MG63 (cell line): ENCODE results near the gene BCL3. TPM values are rescaled to one million over a fixed set of nuclear protein-coding genes. Genes with fewer than 3 reads are reported as not detected.
A peak's percentile ranks its signal among the peaks of the same experiment; 100 is the strongest.

Experiments
- DNase-seq: peaks from one replicate; pipeline ENCODE4 v3.0.0-alpha.2; 2020
- H3K27me3 ChIP-seq: fragments of 250-450 bp; sonication (Bioruptor Pico); 2 replicates; pipeline ENCODE4 v1.5.1; 2020; ENCODE audit warnings: mild to moderate bottlenecking, moderate library complexity
- H3K36me3 ChIP-seq: fragments of 250-450 bp; sonication (Bioruptor Pico); 2 replicates; pipeline ENCODE4 v1.5.1; 2020; ENCODE audit warnings: mild to moderate bottlenecking, moderate library complexity
- H3K4me3 ChIP-seq: fragments of 250-450 bp; sonication (Bioruptor Pico); 2 replicates; pipeline ENCODE4 v1.5.1; 2020; ENCODE audit warnings: mild to moderate bottlenecking, moderate library complexity
- H3K9me3 ChIP-seq: fragments of 250-450 bp; sonication (Bioruptor Pico); 2 replicates; pipeline ENCODE4 v1.5.1; 2020; ENCODE audit warnings: mild to moderate bottlenecking, moderate library complexity
- total RNA-seq: library from RNA; depleted of rRNA; stranded (reverse); fragments of >200 nt; shearing (Covaris generic); gene quantifications from 2 replicates; pipeline ENCODE4 v1.2.3, GENCODE V29; 2014; ENCODE audit warnings: low replicate concordance

BCL3 gene
- total RNA-seq, 1 experiment from 2014 or later: 3.6 TPM

DNA sequence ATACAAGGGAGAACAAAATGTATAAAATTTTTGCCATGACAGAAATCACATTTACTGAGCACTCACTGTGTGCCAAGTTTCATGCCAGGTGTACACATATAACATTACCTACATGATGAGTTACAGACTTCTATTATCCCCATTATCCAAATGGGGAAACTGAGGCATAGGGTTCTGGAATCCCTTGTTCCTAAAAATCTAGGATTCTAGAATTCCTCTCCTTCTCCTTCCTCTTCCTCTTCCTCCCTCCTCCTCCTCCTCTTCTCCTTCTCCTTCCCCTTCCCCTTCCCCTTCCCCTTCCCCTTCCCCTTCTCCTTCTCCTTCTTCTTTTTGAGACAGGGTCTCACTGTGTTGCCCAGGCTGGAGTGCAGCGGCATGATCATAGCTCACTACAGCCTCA lies 14.2 kb upstream of the BCL3 start:
- no peaks in the 10 kb centered on the region for H3K27me3 ChIP-seq
- no peak for DNase-seq
- H3K4me3 ChIP-seq: no peak overlapping the region
- H3K9me3 ChIP-seq: no peaks in the 10 kb centered on the region
- no peaks in the 10 kb centered on the region for H3K36me3 ChIP-seq

DNA sequence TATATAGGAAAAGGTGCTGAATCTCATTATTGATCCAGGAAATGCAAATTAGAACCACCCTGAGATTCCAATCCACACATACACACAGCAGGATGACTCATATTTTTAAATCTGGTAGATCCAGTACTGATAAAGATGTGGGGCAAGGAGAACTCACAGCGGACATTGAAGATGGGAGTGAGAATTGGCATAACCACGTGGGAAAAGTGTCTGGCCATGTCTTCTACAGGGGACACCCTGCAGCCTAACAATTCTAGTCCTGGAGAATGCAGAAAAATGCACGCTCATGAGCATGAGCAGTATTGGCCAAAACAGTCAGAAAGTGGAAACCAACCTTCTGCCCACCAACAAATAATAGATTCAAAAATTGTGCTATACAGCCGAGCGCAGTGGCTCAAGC lies 13.5 kb upstream of the BCL3 start:
- no peaks in the 10 kb centered on the region for H3K36me3 ChIP-seq
- no peaks in the 10 kb centered on the region for H3K27me3 ChIP-seq
- H3K4me3 ChIP-seq: no peak overlapping the region
- no peaks in the 10 kb centered on the region for H3K9me3 ChIP-seq
- no peak for DNase-seq

DNA sequence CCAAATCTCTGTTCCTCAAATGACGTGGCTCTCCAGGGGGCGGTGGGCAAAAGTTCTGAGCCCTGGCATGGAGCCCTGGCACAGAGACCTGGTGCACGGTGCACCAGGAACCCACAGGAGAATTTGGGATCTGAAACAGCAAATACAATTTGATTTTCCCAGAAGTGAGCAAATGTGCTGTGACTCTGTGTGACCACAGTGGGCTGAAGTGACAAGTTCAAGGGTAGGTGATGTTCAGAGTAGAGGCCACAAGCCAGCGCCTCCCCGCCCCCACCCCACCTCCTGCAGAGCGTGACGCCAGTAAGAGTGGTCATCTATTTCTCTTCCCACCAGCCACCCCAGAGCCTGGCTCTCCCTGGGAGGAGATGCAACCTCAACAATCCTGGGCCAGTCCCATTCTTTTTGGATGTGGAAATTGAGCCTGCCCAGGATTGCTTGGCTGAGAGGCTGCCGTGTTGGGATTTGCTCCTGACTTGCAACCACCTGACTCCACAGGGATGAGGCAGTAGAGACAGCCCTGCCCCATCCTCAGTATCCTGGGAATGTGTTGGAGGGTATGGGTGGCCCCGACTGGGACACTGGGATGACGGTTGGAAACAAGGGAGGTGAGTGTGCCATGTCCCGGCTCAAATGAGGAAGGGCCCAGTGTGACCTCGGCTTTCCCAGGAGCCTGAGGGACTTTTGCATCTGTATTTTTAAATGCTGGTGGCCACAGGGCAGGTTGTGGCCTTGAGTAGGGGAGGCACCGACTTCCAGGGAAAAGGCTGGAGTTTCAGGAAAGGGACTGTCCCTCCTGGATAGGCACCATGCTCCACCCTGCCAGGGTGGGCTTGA lies 11.1 kb upstream of the BCL3 start:
- no peaks in the 10 kb centered on the region for H3K27me3 ChIP-seq
- no peaks in the 10 kb centered on the region for H3K9me3 ChIP-seq
- peak; percentile 76 for DNase-seq
- H3K36me3 ChIP-seq: no peaks in the 10 kb centered on the region
- H3K4me3 ChIP-seq: peak overlapping the region; percentile 4; the same call in 1 of the 2 replicates

DNA sequence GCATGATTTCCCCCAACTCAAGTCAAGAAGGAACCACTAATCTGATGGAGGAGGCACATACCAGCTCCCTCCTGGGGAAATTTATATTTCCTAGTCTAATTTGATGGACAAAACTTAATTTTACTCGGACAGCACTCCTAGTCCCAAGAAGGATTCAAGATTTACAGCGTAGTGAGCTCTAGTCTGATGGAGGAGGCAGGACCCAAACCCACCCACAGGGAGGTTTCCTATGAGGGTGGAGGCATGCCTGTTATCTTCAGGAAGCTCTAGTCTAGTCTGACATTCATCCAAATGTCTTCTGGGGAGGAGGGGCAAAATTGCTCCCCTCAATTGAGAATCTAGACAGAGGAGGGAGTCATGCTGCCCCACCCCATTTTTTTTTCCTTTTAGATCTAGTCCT lies 10.4 kb upstream of the BCL3 start:
- no peak overlapping the region for H3K4me3 ChIP-seq
- no peaks in the 10 kb centered on the region for H3K36me3 ChIP-seq
- H3K27me3 ChIP-seq: no peaks in the 10 kb centered on the region
- H3K9me3 ChIP-seq: no peaks in the 10 kb centered on the region
- no peak for DNase-seq

DNA sequence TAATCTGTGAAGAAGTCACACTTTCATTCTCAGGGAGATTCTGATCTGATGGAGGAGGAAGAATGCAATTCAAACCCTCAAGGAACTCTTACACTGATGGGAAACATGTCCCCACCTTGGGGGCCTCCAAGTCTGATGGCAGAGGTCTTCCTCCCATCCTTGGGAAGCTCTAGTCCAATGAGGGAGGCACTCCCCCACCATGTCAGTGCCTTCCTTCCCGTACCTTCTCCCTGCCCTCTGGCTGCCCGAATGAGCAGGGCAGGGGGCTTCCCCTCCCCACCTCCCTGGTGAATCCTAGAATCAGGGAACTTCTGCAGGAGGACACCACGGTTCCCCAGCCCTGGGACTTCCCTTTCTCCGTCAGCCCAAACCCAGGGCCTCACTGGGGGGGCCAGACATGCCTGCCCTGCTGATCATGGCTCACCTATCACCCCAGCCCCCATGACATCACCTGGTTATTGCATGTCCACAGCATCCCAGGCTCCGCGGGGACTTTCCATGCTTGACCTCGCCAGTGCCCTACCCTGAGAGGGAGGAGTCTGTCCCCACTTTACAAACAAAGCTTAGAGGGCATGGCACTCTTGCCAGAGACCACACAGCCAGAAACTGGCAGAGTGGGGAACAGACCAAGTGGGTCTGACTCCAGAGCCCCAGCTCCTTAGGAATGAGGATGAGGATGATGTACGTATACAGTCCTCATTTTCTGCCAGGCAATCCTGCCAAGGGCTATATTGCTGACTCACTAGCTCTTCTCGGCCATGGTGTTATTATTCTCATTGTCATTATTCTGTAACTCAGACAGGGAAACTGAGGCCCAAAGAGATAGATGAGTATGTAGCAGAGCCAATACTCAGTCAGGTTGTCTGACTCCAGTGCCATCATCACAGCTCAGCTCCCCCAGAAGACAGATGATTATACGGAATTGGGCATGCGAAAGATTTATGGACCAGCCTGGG lies 9.6 kb upstream of the BCL3 start:
- Histone ChIP-seq H3K4me3 (no peak overlapping the region), H3K27me3 (no peaks in the 10 kb centered on the region), H3K36me3 (no peaks in the 10 kb centered on the region), H3K9me3 (no peaks in the 10 kb centered on the region)
- DNase-seq: peak; percentile 93

DNA sequence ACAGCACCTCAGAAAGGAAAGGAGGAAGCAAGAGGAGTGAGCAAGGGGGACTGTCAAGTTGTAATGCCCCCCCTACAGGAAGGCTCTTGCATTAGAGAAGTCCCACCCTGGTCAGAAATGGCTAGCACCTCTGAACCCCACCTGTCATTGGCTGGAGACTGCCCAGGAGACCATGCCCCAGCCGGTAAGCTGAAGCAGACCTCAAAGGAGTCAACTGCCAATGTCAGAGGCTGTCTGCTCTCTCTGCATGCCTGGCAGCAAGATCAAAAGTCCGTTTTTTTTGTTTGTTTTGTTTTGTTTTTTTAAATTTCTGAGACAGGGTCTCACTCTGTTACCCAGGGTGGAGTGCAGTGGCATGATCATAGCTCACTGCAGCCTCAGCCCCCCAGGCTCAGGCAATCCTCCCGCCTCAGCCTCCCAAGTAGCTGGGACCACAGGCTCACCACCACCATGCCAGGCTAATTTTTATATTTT lies 8.1 kb upstream of the BCL3 start:
- Histone ChIP-seq H3K27me3 (no peaks in the 10 kb centered on the region), H3K36me3 (no peaks in the 10 kb centered on the region), H3K4me3 (no peak overlapping the region), H3K9me3 (no peaks in the 10 kb centered on the region)
- DNase-seq: peak; percentile 63

DNA sequence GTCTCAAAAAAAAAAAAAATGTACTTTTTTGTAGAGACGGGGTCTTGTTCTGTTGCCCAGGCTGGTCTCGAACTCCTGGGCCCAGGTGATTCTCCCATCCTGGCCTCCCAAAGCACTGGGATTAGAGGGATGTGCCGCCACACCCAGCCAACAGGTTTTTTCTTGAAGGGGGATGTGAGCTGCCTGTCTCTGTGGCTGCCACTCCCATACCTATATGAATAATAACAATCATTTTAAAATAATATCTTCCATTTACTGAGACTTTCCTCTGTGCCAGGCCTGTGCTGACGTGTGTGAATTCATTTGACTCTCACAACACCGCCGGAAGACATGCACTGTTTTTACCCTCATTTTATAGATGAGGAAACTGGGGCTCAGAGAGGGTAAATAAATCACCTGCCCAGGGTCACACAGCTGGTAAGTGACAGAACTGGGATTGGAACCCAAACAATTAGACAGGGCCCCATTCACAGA lies 7.2 kb upstream of the BCL3 start:
- Histone ChIP-seq H3K36me3 (no peaks in the 10 kb centered on the region), H3K4me3 (no peak overlapping the region), H3K9me3 (no peaks in the 10 kb centered on the region), H3K27me3 (no peaks in the 10 kb centered on the region)
- peak; percentile 72 for DNase-seq

DNA sequence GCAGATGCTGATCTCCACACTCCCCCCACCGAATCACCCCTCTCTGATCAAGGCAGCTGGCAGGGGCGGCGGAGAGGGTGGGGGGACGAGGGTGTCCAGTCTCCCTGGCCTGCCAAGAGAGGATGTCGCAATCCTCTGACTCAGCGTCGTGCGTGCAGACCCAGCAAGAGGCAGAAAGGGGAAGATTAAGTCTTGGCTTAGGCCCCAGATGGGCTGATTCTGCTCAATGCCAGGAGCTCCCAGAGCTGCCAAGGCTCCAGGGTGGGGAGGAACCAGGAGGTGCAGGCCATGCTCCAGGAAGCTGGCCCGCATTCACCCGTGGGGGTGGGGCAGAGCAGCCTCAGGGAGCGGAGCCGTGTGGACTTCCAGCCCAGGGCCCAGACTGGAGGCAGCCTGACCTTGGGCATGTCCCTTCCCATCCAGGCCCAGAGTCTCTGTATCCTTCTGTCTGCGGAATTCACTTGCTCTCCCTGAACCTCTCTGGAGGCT lies 6.6 kb upstream of the BCL3 start:
- no peak overlapping the region for H3K4me3 ChIP-seq
- no peaks in the 10 kb centered on the region for H3K27me3 ChIP-seq
- no peaks in the 10 kb centered on the region for H3K36me3 ChIP-seq
- peak; percentile 100 for DNase-seq
- no peaks in the 10 kb centered on the region for H3K9me3 ChIP-seq

DNA sequence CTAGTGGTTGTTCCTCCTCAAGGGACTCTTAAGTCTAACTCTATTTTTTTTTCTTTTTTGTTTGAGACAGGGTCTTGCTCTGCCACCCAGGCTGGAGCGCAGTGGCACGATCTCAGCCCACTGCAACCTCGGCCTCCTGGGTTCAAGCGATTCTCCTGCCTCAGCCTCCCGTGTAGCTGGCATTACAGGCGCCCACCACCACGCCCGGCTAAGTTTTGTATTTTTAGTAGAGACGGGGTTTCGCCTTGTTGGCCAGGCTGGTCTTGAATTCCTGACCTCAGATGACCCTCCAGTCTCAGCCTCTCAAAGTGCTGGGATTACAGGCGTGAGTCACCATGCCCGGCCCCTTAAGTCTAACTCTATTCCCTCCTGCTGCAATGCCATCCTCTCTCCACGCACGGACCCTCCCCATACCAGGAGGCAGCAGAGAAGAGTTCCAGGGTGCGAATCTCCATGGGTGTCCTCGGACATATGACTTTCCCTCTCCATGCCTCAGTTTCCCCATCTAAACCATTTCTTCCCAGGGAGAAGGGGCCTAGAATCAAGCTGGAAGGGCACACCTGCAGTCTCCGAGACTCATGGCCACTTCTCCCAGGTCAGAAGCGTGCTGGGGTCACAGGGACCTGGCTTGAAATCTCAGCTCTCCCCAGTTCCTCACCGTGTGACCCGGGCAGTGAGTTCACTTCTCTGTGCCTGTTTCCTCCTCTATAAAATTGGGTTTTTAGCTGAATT lies 6.0 kb upstream of the BCL3 start:
- Histone ChIP-seq H3K9me3 (no peaks in the 10 kb centered on the region), H3K36me3 (no peaks in the 10 kb centered on the region), H3K4me3 (peak overlapping the region; percentile 12), H3K27me3 (no peaks in the 10 kb centered on the region)
- DNase-seq: peak; percentile 91

DNA sequence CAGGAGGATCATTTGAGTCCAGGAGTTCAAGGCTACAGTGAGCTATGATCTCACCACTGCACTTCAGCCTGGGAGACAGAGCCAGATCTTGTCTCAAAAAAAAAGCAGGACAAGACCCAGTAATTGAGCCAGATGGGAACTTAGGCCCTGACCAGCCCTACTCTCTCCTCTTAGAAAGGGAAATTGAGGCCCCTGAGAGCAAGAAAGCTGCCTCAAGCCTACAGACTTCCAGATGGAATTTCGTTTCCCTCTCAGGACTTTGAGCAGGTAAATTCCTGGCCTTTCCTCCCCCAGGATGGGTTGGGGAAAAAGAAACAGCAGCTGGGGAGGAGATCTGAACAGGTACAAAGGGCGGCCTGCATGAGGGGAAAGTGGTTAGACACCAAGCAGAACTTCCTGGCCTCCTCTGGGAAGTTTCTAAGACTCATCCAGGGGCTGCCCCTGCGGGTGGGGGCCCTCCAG lies 3.6 kb upstream of the BCL3 start:
- Histone ChIP-seq H3K36me3 (peaks cover 6% of the 10 kb centered on the region), H3K27me3 (no peaks in the 10 kb centered on the region), H3K4me3 (no peak overlapping the region), H3K9me3 (no peaks in the 10 kb centered on the region)
- no peak for DNase-seq

DNA sequence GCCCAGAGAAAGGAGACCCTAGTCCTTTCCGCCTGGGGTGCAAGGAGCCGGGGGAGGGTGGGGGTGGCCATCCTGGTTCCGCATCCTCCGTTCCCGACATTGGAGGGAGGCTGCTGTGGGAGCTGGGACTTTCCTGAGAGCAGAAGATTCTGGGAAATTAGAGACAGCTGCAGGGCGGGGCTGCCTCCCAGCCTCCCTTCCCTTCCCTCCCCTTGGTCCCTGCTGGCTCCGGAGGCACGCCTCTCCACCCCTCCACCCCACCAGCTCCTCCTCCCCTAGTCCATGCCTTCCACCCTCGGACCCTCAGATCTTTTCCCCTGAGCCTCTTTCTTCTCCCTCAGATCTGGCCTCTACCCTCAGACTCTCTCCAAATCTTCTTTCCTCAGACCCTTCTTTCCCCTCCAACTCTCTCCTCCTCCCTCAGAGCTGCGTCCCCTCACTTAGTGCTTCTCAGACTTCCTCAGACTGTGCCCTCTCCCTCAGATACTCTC lies 3.1 kb upstream of the BCL3 start:
- peaks cover 11% of the 10 kb centered on the region for H3K36me3 ChIP-seq
- H3K9me3 ChIP-seq: no peaks in the 10 kb centered on the region
- peak; percentile 88 for DNase-seq
- H3K4me3 ChIP-seq: no peak overlapping the region
- H3K27me3 ChIP-seq: no peaks in the 10 kb centered on the region

DNA sequence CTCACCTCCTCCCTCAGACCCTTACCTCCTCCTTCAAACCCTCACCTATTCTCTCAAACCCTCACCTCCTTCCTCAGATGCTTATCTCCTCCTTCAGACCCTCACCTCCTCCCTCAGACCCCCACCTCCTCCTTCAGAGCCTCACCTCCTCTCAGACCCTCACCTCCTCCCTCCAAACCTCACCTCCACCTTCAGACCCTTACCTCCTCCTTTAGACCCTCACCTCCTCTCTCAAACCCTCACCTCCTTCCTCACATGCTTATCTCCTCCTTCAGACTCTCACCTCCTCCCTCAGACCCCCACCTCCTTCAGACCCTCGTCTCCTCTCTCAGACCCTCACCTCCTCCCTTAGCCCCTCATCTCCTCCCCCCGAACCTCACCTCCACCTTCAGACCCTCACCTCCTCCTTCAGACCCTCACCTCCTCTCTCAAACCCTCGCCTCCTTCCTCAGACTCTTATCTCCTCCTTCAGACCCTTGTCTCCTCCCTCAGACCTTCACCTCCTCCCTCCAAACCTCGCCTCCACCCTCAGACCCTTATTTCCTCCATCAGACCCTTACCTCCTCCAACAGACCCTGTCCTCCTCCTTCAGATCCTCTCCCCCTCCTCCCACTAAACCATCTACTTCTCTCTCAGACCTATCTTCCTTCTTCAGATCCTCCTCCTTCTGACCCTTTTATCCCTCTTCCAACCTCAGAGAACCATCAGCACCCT lies 2.5 kb upstream of the BCL3 start:
- DNase-seq: no peak
- Histone ChIP-seq H3K36me3 (peaks cover 18% of the 10 kb centered on the region), H3K9me3 (no peaks in the 10 kb centered on the region), H3K27me3 (no peaks in the 10 kb centered on the region), H3K4me3 (no peak overlapping the region)

DNA sequence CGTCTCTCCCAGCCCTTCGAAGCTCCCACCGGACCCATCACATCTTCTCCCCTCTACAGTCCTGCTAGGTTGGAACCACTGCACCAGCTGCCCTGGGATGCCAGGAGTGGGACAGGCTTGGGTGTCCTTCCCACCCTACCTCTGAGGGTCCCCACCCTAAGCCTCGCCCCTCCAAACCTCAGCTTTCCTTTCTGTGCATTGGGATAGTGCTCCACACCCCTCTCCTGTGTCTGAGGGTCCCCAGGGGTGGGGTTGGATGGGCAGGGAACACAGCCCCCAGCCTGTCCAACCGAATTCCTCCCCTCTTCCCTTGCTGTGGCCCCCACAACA lies 1.9 kb upstream of the BCL3 start:
- no peaks in the 10 kb centered on the region for H3K9me3 ChIP-seq
- peaks cover 23% of the 10 kb centered on the region for H3K36me3 ChIP-seq
- no peaks in the 10 kb centered on the region for H3K27me3 ChIP-seq
- H3K4me3 ChIP-seq: no peak overlapping the region
- DNase-seq: no peak

DNA sequence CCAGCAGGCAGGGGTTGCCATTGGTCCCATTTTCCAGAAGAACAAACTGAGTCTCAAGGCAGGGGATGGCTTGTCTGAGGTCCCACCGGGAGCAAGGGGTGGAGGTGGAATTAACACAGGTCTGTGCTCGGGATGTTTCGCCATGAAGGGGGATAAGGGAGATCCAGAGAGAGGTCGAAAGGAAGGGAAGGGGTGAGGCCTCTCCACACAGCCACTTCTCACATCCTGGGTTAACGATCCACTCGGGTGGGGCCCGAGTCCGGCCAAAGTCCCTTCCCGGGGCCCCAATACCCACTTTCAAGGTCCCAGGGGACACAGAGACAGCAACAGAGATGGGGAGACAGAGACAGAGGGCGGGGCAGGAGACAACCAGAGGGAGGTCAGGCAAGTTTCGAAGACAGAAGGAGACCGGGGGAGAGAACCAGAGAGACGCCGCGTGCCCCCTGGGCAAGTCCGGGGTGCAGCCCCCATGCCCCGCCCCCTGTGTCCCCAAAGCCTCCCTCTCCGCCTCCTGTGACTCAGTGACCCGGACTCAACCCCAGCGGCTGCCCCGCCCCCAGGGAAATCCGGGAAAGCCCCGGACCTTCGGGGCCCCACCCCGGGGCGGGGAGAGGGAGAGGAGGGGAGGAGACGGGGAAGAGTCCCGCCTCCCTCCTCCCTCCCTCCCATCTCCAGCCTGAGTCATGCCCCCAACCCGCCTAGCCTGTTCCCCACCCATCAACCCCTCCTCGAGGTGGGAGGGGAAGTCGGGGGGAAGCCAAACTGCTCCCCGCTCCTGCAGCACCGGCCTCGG lies 1.4 kb upstream of the BCL3 start:
- peak; percentile 97 for DNase-seq
- H3K27me3 ChIP-seq: no peaks in the 10 kb centered on the region
- H3K36me3 ChIP-seq: peaks cover 28% of the 10 kb centered on the region

DNA sequence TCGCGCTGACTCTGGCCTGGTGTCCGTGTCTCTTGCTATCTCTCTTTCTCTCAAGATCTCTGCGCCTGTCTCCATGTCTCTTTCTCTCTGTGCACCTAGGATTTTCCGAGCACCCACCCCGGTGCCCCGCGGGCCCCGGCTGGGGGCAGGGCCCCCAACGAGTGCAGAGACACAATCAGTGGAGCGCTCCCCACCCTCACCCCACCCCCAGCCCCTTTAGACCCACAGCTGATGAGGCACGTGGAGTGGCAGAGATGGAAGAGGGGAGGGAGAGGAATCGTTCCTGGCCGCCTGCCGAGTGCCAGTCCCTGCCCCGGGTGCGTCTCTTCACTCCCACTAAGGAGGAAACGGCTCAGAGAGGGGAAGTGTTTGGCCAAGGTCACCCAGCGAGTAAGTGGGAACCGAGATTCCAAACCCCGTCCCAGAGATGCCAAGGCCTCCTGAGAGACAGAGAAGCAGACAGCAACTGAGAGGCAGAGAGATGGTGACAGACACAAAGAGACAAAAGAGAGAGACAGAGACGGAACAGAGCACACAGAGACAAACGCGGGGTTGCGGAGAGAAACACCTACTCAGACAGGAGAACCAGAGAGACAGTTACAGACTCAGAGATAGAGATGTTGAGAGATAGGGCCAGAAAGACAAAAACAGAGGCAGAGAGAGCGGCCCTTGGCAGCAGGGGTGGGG lies 626 bp upstream of the BCL3 start:
- peaks cover 35% of the 10 kb centered on the region for H3K36me3 ChIP-seq
- H3K9me3 ChIP-seq: no peaks in the 10 kb centered on the region
- peak overlapping the region; percentile 46 for H3K4me3 ChIP-seq
- DNase-seq: peak; percentile 79
- H3K27me3 ChIP-seq: no peaks in the 10 kb centered on the region

More for the DNA sequence above, 1.4 kb upstream of the BCL3 start:
- Histone ChIP-seq H3K9me3 (no peaks in the 10 kb centered on the region), H3K4me3 (peak overlapping the region; percentile 46)
